NCI-H1105 treated with DMSO at 0.1 percent for 48 hours (cell line): ENCODE data around the gene FNDC1.
"Not testable (repeated sequence)": the region's sequence is repeated elsewhere in the genome, so short reads cannot be mapped to it uniquely, and the experiment has no call there.

Experiments used
- DNase-seq: peaks from one replicate; lab custom pipeline; 2025; lab: John Stamatoyannopoulos, UW

Gene FNDC1

DNA sequence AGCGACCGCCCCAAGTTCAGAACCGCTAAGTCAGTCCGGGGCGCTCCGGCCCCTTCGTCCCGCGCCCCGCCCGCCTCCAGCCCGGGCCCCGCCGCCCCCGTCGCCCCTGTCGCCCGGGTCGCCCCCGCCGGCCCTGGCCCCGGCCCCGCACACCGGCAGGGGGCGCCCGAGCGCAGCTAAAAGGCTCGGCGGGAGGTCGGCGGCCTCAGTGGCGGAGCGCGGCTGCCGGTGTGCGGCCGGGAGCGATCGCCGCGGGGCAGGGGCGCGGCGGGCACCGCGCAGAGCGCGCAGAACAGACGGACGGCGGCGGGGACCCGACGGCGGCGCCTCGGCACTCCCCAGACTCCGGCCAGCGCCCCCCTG is at the start of gene FNDC1:
Gene FNDC1, plus strand, starts transcription at position 208 of the 363 bp plus-strand sequence. CDS start 197 bp downstream, outside the sequence.
- DNase-seq, result peak; percentile 61

DNA sequence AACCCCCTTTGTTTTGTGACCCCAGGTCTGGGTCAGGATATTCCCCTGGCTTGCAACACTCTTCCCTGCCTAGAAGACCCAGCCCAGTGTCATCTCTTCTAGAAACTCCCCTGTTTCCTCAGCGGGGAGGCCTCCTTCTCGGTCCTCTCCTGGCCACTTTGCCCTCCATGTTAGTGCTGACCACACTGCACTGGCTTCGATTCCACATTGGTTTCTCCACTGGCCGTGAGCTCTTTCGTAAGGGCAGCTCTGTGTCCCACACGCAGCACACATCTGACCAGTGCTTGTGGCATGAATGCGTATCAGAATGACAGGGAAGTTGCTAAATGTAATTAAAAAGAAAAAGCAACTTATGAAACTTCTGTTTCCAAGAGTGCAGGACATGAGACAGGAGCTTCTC is 49.4 kb upstream of the FNDC1 start:
- no peak for DNase-seq

DNA sequence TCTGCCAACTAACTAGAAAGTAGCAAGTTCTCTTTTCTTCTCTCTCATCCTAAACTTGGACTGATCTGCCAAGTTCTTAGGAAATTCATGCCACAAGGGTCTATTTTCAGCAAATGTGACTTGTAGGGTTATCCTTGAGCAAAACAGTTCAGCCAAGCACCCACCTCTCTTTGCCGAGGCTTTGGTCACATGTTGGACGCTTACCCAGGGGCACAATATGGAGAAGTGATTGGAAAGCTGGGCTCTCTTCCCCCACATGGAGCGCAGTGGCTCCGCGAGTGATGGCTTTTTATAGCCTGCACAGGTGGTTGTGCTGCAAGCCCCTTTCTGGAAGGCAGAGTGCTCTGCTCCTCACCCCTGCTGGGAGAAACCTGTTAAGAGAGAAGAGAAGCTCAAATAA is 47.7 kb upstream of the FNDC1 start:
- DNase-seq, result no peak

DNA sequence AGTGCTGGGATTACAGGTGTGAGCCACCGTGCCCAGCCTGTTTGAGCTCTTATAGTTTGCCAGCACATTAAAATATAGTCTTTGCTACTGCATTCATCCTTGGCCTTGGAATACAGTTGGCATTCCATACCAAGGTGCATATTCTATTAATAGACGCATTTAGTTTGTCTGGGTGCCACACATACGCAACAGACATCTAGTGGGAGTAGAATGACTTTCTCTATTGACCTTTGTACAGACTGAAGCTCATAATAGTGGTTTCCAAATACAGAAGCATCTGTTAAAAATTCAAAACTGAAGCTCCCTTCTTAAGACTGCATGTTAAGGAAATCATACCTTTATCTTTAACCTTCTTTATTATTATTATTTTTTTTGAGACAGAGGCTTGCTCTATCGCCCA is 46.7 kb upstream of the FNDC1 start:
- DNase-seq, result no peak

DNA sequence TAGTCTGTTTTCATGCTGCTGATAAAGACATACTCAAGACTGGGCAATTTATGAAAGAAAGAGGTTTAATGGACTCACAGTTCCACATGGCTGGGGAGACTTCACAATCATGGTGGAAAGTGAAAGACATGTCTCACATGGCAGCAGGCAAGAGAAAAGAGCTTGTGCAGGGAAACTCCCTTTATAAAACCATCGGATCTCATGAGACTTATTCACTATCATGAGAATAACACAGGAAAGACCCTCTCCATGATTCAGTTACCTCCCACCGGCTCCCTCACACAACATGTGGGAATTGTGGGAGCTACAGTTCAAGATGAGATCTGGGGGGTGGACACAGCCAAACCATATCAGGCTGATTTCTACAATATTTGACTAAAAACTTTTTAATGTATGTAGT is 45.4 kb upstream of the FNDC1 start:
- not testable (repeated sequence) for DNase-seq

DNA sequence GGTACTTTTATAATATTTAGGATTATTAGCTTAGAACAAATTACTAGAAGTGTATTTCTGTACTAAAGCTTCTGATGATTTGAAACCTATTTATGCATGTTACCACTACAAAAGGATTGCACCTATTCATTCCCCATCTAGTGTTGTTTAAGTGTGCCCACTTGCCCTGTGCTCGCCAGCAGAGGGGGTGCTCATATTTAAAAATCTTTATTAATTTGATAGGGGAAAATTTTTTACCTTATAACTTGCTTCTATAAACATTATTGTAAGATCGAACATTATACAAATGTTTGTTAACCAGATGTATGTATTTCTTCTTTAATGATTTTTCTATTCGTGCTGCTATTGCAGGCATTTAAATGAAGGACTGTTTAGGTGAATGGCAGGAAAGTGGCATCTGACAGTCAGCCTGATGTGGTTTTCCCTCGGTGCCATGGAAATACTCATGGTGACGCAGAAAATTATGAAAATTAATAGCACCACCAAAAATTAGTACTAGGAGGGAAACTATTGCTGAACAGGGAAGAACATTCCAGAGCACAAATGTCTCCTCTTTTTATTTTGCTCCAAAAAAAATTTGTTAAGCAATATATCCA is 44.1 kb upstream of the FNDC1 start:
- DNase-seq, result no peak

DNA sequence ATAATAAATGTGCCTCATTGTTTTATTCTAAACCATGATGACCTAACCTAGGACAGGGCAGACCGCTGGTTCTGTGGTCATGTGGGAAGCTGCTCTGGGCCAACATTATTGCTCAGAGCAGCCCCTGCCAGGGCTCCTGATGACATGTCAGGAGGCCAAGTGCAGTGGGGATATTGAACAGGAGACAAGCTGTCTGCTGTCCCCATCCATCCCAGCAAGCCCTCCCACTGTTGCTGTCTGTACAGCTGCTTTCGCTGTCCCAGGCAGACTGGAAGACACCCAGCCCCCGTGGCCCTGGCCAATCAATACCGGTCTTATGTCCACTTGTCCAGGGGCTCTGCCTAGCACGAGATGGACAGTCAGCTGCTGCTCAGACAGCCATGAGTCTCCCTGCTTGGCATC is 43.2 kb upstream of the FNDC1 start:
- no peak for DNase-seq

DNA sequence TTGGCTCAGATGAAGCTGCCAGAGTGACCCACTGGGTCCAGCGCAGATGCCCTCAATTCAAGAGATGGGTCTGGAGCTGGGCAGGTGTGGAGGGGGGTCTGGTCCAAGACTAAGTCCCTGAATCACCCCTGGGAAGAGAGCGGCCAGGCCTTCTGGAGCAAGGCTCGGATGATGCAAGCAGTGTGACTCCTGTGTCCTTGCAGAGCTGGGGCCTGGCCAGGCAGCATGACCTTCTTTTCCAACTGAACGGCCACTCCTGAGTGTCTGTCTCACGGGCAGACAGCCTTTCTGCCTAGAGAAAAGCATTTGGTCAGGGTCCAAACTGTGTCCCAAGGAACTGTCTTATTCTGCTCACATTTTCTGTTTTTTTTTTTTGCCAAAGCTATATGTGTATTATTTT is 42.6 kb upstream of the FNDC1 start:
- DNase-seq, result no peak

DNA sequence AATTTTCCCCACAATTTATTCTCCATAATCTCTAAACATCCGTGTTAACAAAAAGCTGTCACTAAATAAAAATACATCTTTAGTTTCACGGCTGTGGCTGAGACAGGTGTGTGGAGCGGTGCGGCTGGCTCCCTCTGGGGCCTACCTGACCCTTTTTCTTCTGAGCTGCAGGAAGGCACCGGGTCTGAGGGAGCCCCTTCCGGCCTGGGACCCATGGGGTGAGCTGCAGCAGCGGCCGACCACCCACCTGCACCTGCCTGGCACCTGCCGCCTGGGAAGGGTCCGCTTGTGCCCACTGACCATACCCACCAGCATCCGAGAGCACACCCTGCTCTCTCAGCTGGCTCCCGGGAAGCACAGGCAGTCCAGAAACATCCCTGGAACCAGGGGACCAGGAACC is 41.5 kb upstream of the FNDC1 start:
- DNase-seq, result no peak

DNA sequence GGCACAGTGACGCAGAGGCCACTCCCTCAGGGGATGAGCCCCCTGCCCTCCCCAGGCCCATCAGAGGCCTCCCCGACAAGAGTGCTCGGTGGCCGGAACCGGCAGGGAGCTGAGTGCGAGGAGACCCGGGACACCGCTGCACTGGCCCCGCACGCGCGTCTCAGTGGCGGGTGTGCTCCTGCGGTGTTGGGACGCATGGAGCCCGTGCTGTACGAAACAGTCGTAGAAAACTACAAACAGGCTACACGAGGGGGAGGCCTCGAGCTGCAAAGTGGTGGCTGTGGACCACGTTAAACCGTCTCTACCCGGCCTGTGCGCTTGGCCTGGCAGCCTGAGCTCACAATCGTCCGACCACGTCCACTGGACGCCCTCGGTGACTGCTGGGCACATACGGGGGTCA is 40.2 kb upstream of the FNDC1 start:
- DNase-seq, result no peak

DNA sequence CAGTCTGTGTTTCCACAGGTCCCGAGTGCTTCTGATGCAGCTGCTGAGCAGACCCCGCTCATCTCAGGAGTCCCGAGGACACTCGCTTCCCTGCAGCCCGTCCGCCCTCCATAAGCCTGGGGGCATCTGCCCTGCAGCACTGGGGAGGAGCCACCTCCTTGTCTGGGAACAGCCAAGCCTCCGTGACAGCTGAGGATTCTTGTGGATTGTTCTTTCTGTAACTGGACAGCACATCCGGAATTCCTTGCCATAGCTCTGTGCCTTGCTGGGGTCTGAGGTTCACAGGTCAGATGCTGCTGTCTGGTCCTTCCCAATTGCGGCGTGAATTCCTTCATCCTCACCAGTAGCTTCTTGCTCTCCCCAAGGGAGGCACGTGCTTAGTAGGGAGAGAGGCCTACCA is 38.4 kb upstream of the FNDC1 start:
- DNase-seq, result no peak

DNA sequence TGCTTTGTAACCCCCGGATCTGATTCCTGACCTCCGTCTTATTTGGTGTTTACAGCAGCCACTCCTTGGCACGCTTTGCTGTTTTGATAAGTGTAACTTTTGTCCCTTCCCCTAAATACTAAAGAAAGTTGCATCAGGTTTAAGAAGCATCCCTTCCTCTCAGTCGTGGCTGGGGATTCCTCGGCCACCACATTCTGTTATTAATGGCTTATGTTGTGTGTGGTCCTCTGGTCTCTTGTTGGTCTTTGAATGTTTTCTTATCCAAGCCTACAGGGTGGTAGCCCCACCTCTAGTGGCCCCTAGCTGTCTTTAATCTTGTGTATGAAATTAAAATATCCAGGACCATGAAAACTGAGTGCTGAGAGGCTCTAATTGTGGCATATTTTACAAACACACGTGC is 37.5 kb upstream of the FNDC1 start:
- DNase-seq, result no peak

DNA sequence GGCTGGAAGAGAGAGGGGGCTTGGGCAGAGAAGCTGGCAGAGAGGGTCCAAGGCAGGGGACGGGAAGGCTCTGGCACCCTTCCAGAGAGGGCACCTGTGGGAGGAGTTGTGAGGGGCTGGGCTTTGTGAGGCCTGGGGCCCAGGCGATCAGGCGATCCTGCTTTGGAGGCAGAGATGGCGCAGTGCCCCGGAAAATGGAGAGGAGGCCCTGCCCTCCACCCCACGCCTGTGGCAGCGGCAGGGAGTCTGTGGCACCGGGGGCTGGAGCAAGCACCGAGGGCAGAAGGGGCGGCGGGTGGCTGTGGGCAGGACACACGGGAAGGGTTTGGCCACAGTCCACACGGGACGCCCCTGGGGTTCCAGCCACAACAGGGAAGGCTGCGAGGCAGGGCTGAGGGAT is 36.5 kb upstream of the FNDC1 start:
- DNase-seq, result no peak

DNA sequence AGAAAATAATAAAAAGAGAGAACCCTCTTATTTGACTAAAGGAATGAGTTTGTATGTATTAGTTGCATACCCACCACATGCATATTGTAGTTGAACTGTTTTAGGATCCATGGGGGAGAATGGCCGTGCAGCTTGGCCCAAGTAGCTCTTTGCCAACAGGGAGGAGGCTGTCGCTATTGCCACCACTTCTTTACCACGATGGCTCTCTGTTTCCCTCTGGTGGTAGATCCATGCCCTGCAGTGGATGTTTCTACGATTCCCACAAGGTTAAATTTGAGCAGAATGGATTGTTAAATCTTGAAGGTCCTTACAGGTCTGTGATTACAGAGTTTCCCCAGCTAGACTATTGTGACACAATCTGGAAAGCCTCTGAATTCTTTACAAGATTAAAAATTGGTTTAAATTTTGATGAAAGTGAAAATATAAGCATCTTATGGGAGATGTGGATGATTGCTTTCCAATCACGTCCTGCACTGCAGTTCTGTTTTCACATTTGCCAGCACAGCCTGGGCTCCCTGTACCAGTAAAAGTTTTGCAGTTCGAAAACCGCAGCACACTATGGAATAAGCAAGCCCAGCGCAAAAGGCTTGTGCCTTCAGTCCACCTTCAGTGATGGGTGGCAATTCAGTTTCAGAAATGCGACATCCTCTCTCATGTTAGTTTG is 34.4 kb upstream of the FNDC1 start:
- peak; percentile 83 for DNase-seq

DNA sequence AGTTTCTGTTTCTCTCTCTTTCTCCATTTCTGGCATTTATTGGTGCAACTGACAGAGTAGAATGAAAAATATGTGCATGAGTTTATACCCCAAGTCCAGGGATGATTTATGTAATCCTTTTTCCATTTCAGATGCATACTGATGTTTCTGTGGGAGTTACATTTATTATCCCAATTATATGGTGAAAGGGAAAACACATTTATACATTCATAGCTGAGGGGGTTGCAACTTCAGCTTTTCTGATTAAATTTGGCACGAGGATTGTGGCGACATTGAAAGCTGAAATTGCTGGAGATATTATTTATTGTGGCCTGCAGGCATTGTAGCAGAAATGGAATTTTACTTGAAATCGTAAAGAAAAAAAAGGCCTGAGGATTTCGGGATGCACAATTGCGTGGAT is 31.5 kb upstream of the FNDC1 start:
- no peak for DNase-seq

DNA sequence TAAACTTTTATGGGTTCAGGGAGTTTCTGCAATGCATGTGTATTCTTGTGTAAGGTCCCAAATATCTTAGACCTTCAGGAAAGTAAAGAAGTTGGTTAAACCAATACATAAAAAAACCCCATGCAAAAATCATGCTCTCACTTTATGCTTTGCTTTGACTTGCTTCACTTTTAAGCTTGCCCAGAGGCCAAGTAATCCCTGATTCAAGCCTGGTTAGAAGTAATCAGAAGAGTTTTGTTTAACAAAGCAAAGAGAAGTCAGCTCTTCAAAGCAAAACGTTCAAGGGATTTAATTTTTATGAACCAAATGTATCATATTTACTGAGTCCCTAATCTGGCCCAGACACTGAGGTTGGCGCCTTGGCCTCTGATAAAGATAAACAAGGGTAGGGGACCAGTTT is 26.7 kb upstream of the FNDC1 start:
- no peak for DNase-seq

DNA sequence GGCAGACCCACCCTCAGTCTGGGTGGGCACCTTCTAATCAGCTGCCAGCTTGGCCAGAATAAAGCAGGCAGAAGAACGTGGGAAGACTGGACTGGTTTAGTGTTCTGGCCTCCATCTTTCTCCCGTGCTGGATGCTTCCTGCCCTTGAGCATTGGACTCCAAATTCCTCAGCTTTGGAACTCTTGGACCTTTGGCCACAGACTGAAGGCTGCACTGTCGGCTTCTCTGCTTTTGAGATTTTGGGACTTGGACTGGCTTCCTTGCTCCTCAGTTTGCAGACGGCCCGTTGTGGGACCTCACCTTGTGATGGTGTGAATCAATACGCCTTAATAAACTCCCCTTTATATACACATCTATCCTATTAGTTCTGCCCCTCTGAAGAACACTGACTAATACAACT is 20.6 kb upstream of the FNDC1 start:
- no peak for DNase-seq

DNA sequence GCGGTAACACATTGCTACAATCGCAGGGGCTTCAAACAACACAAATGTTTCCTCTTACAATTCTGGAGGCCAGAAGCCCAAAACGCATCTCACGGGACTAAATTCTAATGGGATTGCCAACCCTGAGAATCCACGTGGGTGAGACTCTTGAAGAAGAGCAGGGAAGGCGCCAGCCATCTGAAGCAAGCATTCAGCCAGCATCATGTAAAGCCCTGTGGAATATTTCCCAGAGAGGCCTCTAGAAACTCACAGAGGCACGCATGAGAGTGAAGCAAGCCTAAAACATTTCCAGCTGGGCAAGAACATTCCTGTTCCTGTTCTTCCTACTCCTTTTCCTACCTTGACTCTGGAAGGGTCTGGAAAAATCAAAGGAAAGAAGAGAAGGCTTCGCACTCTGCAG is 19.6 kb upstream of the FNDC1 start:
- DNase-seq, result no peak

DNA sequence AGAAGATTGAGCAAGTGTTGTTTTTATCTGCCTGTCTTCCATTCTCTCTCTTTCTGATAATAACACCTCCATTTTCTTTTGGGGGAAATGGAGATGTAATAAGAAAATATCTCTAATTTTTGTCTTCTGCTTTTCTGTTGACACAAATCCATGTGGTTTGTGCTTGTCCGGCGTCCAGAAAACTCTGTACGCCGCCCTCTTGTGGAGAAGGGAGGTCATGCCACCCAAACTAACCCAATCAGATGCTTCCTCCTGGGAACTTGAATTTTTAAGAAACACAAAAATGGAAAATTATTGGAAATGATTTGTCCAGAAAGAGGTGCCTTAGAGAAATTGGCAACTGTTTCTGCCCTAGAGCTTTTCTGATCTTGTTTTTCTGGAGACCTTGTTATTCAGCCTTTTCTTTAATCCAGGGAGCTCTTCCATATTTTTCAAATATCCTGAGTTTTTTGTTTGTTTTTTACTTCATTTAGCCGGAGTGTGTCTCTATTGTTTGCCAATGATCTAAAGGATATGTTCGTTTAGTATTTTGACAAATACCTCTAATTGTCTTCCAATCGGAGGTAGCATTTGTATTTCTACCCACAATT is 17.8 kb upstream of the FNDC1 start:
- DNase-seq, result peak; percentile 53

DNA sequence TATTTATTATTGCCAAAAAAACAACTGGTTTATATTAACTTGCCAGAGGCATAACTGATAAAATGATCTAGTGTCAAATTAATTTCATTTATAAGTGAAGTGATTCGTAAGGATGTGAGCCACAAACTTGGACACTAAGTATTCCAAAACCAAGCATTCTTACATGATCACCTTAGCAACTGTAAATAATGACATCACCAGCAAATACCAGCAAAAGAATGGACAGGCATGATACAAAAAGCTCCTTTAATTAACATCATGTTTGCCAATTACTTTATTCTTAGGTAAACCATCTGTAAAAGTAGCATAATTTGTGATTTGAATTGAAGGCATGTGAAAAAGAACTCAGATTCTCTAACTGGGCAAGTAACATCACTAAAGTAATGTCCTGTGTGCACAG is 17.2 kb upstream of the FNDC1 start:
- no peak for DNase-seq

DNA sequence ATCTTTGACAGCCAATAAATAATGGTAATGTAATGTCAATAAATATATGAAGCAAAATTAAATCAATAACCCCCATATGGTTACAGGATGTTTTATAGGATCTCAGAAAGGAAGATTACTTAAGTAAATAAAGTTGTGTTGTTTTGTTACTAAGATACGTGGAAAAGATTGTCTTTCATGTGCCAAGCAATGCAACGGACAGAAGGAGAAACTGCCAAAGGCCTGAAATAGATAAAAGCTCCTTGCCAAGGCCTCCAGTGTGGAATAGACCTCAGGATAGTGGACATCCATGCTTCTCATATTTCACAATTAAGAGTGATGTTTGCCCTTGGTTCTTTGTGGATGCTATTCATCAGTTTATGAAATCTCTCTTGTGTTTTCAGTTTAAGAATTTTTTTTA is 16.4 kb upstream of the FNDC1 start:
- no peak for DNase-seq

DNA sequence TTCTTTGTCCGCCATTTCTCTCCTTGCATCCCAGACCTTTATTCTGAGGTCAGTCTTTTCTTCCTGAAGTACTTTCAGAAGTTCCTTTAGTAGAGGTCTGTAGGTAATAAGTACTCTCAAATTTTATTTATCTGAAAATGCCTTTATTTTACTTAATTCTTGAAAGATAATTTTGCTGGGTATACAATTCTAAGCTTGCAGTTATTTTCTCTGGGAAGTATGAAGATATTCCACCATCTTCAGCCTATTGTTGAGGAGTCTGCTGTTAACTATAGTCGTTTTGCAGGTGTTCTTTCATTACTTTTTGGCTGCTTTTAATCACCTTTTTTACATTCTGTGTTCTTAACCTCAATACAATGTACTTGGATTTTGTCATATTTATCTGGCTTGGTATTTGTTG is 13.5 kb upstream of the FNDC1 start:
- DNase-seq, result no peak

DNA sequence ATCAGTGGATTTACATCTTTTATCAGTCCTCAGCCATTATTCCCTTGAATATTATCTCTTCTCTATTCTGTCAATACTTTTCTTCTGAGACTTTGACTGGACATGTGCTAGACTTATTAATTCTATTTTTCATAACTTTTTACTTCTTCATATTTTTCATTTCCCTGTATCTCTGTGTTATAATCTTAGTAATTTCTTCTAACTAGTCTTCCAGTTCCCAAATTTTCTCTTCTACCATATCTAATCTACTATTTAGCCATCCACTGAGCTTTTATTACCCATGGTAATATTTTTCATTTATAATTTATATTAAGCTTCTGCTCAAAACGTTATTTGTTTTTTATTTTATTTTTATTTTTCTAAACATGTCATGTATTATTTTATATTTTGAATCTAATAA is 13.1 kb upstream of the FNDC1 start:
- no peak for DNase-seq

DNA sequence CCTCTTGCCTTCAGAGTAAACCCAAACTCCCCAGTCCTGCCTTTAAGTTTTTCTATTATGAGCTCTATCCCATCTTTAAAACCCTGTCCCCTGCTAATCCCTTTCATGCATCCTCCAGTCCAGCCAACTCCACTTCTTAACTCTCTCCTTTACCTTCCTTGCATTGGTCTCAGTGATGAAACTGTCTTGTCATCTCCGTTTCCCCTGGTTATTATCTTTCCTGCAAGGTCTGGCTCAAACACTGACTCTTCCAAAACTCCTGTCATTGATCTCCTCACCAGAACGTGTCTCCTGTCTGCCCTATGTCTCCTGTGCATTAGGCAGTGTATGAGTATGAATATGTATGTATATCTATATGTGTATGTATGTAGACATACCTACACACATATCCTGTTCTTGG is 11.8 kb upstream of the FNDC1 start:
- no peak for DNase-seq
